Thymus (tissue), 11 donors: Measurements from ENCODE around the gene LDLRAP1. TPM values are rescaled to one million over a fixed set of nuclear protein-coding genes. Genes with fewer than 3 reads are reported as not detected.

Experiments
- DNase-seq, 9 donors: peaks; one replicate each; pipeline ENCODE4 v3.0.0-alpha.2; 2013; ENCODE audit warnings: low spot score in 9 of 9, low read depth in 6 of 9, missing footprints in 1 of 9
- H3K27ac ChIP-seq, 2 donors: one replicate each; pipeline ENCODE4 v1.5.1; 2013; ENCODE audit warnings: control low read depth in 1 of 2, low read depth in 1 of 2, low read length in 1 of 2, mild to moderate bottlenecking in 1 of 2, moderate library complexity in 1 of 2
- H3K27me3 ChIP-seq, 2 donors: one replicate each; pipeline ENCODE4 v1.5.1; 2013; ENCODE audit warnings: low read length in 1 of 2; ENCODE audit not compliant: control insufficient read depth in 2 of 2, insufficient read depth in 1 of 2
- H3K36me3 ChIP-seq, 2 donors: one replicate each; pipeline ENCODE4 v1.5.1; 2013; ENCODE audit warnings: low read length in 1 of 2, mild to moderate bottlenecking in 1 of 2, moderate library complexity in 1 of 2; ENCODE audit not compliant: control insufficient read depth in 2 of 2, insufficient read depth in 2 of 2
- H3K4me1 ChIP-seq, 2 donors: one replicate each; pipeline ENCODE4 v1.5.1; 2013; ENCODE audit warnings: low read length in 2 of 2; ENCODE audit not compliant: control insufficient read depth in 2 of 2, insufficient read depth in 2 of 2
- H3K4me3 ChIP-seq, 2 donors: one replicate each; pipeline ENCODE4 v1.5.1; 2013; ENCODE audit warnings: low read length in 2 of 2, control low read depth in 1 of 2, mild to moderate bottlenecking in 1 of 2
- H3K9me3 ChIP-seq, 2 donors: one replicate each; pipeline ENCODE4 v1.5.1; 2013; ENCODE audit warnings: low read length in 1 of 2, mild to moderate bottlenecking in 1 of 2; ENCODE audit not compliant: control insufficient read depth in 2 of 2, insufficient read depth in 1 of 2
- WGBS: extraction: QIAGEN DNeasy Blood & Tissue Kit; methylation state at CpG from one replicate; pipeline ENCODE4 v1.1.7; 2013; 5-methylcytosine and 5-hydroxymethylcytosine counted together
- polyA plus RNA-seq: library from polyadenylated mRNA; stranded (reverse); fragments of 200-250 nt; gene quantifications from one replicate; pipeline ENCODE4 v1.2.3, GENCODE V29; 2013
- total RNA-seq: library from RNA; stranded (reverse); fragments of 120-200 nt; gene quantifications from one replicate; pipeline ENCODE4 v1.2.4, GENCODE V29; 2013
- donor health status: healthy.

The LDLRAP1 gene
- total and polyA plus RNA-seq, 2 donors, result 4.3 to 31.6 TPM

DNA sequence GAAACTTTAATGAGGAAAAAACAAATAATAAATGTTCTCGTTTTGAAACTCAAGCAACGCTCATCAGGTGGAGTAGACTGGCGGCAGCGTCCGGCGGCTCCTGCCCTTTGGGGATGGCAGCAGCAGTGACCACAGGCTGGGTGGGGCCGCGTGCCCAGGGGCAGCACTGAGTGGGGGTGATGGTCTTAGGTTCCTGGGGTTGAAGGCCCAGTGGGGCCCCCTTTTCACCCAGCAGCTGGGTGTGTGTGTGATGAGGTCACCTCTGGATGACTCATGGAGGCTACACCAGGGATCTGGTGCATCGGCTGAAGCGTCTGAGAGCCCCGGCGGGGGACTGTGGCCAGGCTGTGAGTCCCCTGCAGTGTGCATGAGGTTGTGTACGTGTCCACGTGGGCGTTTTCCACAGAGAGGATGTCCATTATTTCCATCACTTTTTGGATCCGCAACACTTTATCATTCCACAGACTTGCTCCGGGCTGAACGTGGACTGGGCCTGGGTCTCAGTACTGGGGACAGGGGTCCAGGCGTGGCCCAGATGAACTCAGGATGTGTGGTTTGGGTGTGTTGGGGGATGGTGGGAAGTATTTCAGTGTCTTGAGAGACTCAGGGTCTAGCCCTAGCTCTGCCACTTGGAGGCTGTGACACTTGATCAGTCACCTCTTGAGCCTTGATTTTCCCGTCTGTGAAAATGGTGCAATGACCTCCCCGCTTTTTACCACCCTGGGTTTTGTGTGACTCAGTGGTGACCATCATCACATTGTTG lies 25.6 kb downstream of the LDLRAP1 start:
- DNase-seq, result no peak
- no peaks in the 10 kb centered on the region for H3K36me3 ChIP-seq
- 92% methylated on average over 21 of the region's 21 CpGs for WGBS
- H3K4me1 ChIP-seq, result peaks cover 21 to 45% of the 10 kb centered on the region in 2 donors
- H3K27me3 ChIP-seq, result peaks cover 0 to 9% of the 10 kb centered on the region in 2 donors
- H3K27ac ChIP-seq, result peak overlapping the region in 1 of 2 donors; percentile 62
- peaks cover 0 to 4% of the 10 kb centered on the region in 2 donors for H3K9me3 ChIP-seq
- no peak overlapping the region for H3K4me3 ChIP-seq

DNA sequence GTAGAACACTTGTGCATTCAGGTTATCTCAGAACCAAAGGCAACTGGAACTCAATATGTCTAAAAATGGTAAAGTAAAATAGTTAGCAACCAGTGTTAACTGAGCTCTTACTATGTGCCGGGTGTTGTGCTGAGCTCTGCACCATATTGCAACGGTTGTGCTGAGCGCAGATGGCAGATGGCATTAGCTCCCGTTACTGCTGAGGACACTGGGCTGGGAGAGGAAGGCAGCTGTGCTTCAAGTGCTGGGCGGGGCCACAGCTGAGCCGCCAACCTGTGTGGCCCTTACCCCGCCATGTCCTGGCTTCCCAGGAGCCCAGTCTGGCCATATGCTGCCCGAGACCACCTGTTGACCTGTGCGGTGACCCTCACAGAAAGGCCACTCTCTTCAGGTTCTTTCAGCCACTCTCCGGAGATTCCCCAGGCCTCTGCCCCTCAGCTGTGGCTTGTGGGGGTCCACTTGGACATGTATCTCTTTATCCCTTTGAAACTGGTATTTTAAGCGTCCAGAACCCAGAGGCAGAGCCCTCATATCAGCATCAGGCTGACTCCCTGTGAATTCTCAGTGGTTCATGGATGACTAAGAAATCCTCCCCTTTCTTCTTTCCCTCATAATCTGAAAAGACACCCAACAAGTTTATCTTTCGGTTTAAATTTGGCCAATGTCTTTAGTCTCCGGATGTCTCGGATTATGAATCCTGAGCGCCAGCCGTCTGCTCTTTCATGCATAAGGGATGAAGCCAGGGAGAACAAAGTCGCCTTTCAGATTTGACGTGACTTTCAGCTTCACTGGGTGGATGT lies 26.4 kb downstream of the LDLRAP1 start:
- WGBS, result 94% methylated on average over 18 of the region's 18 CpGs
- Histone ChIP-seq H3K4me1 (peaks cover 16 to 37% of the 10 kb centered on the region in 2 donors), H3K27ac (no peak overlapping the region), H3K9me3 (peaks cover 0 to 4% of the 10 kb centered on the region in 2 donors), H3K27me3 (peaks cover 0 to 9% of the 10 kb centered on the region in 2 donors), H3K36me3 (no peaks in the 10 kb centered on the region), H3K4me3 (no peak overlapping the region)
- DNase-seq, result no peak

DNA sequence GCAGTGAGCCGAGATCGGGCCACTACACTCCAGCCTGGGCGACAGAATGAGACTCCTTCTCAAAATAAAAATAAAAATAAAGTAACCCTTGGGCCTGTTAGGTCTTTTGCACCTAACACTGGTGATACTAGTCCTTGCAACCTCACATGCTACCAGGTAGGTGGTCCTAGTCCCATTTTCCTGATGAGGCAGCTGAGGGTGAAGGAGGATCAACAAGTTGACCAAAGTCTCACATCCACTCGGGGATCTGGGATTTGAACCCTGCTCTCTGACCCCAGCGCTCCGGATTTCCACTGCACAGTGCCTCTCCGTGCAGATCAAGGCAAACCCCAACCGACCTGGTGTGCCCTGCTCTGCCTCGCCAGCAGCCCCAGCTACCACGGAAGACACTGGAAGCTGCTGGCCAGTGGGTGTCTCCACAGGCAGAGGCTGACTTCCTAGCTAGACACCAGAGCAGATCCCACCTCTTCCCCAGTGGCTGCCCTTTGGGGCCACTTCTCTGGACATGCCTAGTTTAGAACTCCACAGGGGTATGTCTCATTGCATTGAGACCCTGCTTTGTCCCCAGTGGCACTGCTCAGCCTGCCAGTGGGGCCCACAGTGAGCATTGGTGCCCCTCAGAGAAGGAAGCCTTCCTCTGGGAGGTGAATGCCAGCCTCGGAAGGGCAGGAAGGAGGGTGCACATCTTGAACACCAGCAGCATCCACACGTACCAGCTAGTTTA lies 27.6 kb downstream of the LDLRAP1 start:
- WGBS, result 96% methylated on average over 12 of the region's 12 CpGs
- Histone ChIP-seq H3K4me1 (peaks cover 6 to 26% of the 10 kb centered on the region in 2 donors), H3K27me3 (peaks cover 0 to 9% of the 10 kb centered on the region in 2 donors), H3K9me3 (peaks cover 0 to 4% of the 10 kb centered on the region in 2 donors), H3K27ac (no peak overlapping the region), H3K36me3 (no peaks in the 10 kb centered on the region), H3K4me3 (no peak overlapping the region)
- no peak for DNase-seq

DNA sequence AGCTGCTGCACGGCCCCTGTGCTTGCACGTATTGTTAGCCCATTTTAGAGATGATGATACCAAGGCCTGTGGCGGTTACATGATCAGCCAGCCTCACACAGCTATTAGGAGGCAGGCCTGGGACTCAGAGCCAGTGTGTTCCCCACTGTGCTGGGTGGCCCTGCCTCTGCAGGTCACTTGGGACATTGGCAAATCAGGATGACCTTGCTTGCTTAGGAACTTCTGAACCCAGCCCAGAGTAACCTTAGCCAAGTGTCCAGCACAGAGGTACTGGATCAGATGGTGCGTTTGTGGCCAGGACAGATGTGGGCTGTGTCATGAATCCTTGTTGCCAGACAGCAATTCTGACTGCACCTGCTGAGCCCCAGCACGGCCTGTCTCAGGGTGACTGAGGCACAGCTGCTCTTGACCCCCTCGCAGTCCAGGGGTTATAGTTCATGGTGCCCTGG lies 28.1 kb downstream of the LDLRAP1 start:
- DNase-seq, result no peak
- Histone ChIP-seq H3K4me1 (peaks cover 2 to 20% of the 10 kb centered on the region in 2 donors), H3K27ac (no peak overlapping the region), H3K4me3 (no peak overlapping the region), H3K27me3 (peaks cover 0 to 9% of the 10 kb centered on the region in 2 donors), H3K9me3 (peaks cover 0 to 3% of the 10 kb centered on the region in 2 donors), H3K36me3 (no peaks in the 10 kb centered on the region)
- 93% methylated on average over 6 of the region's 6 CpGs for WGBS

DNA sequence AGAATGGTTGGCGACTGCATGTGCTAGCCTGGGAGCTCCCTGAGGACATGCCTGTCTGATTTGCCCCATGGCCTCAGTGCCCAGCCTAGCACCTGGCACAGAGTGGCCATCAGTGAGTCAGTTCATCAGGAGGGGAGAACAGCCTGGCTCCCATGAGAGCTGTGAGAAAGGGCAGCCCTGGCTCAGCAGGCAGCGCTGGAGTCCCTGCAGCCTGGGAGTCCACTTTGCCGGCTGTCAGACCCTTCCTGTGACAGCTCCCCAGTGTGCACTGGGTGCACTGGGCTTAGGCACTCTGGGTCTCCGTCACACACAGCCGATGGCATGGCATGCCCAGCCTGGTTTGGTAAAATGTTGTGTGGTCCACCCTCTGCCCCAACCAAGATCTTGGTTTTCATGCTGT lies 28.7 kb downstream of the LDLRAP1 start:
- H3K4me1 ChIP-seq, result peaks cover 0 to 14% of the 10 kb centered on the region in 2 donors
- WGBS, result 98% methylated on average over 5 of the region's 5 CpGs
- DNase-seq, result no peak
- peaks cover 0 to 7% of the 10 kb centered on the region in 2 donors for H3K27me3 ChIP-seq
- no peak overlapping the region for H3K27ac ChIP-seq
- no peak overlapping the region for H3K4me3 ChIP-seq
- H3K9me3 ChIP-seq, result peaks cover 0 to 3% of the 10 kb centered on the region in 2 donors
- H3K36me3 ChIP-seq, result no peaks in the 10 kb centered on the region

DNA sequence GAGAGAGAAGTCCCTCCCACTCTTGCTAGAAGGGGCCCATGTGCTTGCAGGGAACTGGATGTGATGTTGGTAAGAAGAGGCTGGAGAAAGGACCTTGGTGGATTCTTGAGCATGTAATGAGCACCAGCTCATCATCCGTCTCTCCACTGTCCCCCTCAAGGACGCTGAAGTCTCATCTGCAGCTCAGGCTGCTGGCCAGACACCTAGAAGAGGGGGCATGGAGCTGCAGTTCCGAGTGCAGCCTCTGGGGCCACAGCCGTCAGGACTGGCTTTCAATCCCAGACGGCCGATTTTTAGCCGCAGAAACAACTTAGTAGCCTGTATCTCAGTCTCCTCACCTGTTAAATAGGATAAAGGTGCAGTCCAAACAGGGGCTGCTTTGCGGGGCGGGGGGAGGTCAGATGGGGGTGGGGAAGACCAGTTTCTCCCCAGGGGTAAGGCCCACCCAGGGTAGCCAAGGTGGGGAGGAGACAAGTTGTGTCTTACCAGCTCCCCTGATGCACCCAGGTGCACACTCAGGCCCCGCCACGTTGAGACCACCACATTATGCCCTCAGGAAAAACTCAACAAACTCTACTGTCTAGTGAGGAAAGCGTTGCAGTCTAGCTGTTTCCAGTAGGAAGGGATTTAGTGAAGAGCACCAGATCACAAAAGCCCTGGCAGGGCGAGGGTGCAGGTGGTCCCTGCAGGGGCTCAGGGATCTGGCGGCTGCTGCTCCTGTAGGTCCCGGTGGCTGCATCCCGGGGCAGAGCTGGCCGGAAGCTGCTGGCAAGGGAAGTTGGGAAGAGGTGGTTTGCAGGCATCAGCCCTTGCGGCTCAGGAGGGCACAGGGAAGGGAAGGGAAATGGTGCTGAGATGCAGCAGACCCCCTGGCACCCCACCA lies 29.5 kb downstream of the LDLRAP1 start:
- Histone ChIP-seq H3K9me3 (peaks cover 0 to 6% of the 10 kb centered on the region in 2 donors), H3K36me3 (no peaks in the 10 kb centered on the region), H3K4me1 (peaks cover 0 to 8% of the 10 kb centered on the region in 2 donors), H3K27me3 (peaks cover 0 to 7% of the 10 kb centered on the region in 2 donors), H3K27ac (no peak overlapping the region), H3K4me3 (no peak overlapping the region)
- WGBS, result 54% methylated on average over 18 of the region's 18 CpGs
- peak in 1 of 9 donors; percentile 51 for DNase-seq

DNA sequence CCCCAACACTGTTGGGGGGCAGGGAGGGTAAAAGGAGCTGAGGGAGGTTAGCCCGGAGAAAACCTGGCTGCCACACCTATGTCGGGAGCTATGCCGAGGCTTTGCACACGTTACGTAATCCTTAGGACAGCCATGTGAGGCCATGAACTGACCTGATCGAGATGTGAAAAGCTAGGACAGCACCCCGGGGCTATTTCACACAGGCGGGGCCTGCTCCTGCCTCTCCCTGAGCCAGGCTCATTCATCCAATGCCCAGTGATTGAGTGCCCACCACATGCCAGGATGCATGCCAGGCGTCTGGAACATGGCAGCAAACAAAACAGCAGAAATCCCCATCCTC lies 30.2 kb downstream of the LDLRAP1 start:
- Histone ChIP-seq H3K4me1 (peaks cover 0 to 3% of the 10 kb centered on the region in 2 donors), H3K9me3 (peaks cover 0 to 6% of the 10 kb centered on the region in 2 donors), H3K27me3 (peaks cover 0 to 7% of the 10 kb centered on the region in 2 donors), H3K27ac (no peak overlapping the region), H3K36me3 (no peaks in the 10 kb centered on the region), H3K4me3 (no peak overlapping the region)
- 87% methylated on average over 9 of the region's 9 CpGs for WGBS
- no peak for DNase-seq

DNA sequence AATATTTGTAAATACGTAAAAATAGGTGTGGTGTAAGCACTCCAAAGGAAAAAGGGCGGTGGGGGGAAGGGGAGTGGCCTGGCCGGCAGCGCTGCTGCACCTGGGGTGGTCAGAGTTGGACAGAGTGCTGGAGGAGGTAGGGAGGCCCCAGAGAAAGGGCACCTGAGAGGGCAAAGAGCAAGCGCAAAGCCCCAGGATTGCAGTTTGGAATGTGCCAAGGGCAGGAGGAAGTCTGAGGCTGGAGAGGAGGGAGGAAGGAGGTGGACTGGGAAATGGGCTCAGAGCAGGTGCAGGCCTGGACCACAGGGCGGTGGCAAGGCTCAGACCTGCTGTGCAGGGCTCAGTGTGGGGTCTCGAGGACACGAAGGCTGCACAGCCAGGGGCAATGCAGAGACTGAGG lies 30.6 kb downstream of the LDLRAP1 start:
- DNase-seq, result no peak
- H3K4me1 ChIP-seq, result no peaks in the 10 kb centered on the region
- no peak overlapping the region for H3K4me3 ChIP-seq
- H3K9me3 ChIP-seq, result peaks cover 0 to 6% of the 10 kb centered on the region in 2 donors
- no peaks in the 10 kb centered on the region for H3K36me3 ChIP-seq
- 95% methylated on average over 8 of the region's 8 CpGs for WGBS
- H3K27me3 ChIP-seq, result peaks cover 0 to 7% of the 10 kb centered on the region in 2 donors
- H3K27ac ChIP-seq, result no peak overlapping the region
